A549 treated with DMSO at 1 μM for 4 hours (cell line): ENCODE measurements around the gene ZMAT2. TPM values are rescaled to one million over a fixed set of nuclear protein-coding genes. Genes with fewer than 3 reads are reported as not detected.

Source experiments
- total RNA-seq: library from RNA; stranded (reverse); fragments of 200-300 nt; extraction: Qiagen RNA extraction; gene quantifications from 5 replicates; pipeline ENCODE4 v1.2.3, GENCODE V29; 2022; ENCODE audit warnings: low read depth

ZMAT2 gene, protein sequence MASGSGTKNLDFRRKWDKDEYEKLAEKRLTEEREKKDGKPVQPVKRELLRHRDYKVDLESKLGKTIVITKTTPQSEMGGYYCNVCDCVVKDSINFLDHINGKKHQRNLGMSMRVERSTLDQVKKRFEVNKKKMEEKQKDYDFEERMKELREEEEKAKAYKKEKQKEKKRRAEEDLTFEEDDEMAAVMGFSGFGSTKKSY
- total RNA-seq, result 82.3 to 114 TPM (median 86.1 TPM) in 5 replicates

DNA sequence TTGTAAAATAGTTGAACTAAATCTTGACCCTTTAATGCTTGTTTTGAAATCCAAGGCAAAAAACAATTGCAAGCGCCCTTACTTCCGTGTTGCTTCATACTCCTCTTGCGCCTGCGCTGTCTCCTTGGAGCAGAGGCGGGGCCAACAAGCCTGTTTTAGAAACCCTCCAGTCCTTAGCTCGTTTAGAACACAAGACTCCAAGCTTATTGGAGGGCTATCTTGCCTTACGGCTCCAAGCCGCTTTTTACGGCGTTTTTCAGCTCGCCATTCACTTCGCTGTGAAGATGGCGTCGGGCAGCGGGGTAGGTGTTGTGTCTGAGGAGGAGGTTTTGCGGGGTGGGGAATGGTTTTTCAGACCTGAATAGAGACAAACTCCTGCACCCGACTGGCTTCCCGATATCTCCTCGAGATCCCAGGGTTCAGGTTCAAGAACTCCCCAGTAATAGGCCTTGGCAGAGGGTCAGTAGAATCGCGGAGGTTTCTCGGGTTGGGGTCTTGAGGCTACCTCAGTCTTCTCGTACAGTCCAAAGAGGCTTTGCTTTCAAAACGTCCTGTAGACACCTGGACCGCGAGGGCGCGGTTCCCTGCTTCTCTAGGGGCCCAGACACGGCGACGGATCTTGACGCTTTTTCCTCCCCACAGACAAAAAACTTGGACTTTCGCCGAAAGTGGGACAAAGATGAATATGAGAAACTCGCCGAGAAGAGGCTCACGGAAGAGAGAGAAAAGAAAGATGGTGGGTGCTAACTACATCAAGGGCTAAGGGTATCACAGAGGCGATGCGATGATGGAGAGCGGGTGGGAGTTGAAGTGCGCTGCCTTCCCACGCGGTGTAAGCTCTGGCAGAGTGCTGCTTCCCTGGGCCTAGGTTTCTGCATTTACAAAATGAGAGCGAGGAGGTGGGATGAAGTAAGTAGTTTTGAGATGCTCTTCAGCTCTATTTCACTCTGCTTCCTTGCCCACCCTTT is at the start of gene ZMAT2:
TSS of gene ZMAT2 (plus strand) at position 271 of the 968 bp plus-strand sequence. CDS start at position 285, 14 bp downstream.

DNA sequence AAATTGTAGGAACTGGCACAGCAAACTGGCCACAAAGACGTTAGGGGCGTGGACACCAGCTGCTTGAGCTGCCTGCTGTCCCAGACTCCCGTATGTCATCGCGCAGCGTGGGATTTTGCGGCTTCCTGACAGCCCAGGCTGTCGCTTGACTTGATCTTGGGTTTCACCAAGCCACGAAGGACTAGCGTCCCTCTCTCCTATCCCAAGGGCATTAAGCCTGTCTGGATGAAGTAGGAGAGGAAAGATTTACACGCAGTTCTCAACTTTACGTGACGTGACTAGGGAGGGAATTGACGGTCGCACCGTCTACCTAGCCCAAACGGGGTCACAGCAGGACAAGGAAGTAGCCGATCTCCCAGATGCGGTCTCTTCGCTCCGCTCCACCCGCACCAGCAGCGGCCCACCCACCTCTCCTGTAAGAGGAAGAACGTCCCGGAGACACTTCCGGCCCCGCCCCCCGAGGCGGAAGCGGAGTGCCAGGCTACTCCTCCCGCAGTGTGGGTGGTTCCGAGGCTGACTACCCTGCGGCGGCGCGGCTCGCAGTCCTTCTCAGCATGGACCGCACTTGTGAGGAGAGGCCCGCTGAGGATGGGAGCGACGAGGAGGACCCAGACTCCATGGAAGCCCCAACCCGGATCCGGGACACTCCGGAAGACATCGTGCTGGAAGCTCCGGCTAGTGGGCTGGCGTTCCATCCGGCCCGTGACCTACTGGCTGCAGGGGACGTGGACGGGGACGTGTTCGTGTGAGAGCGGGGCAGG is 35.7 kb upstream of the ZMAT2 start, which contains the start of gene WDR55:
TSS of gene WDR55 (plus strand) at position 546 of the 761 bp plus-strand sequence. CDS start at position 555, 9 bp downstream.

DNA sequence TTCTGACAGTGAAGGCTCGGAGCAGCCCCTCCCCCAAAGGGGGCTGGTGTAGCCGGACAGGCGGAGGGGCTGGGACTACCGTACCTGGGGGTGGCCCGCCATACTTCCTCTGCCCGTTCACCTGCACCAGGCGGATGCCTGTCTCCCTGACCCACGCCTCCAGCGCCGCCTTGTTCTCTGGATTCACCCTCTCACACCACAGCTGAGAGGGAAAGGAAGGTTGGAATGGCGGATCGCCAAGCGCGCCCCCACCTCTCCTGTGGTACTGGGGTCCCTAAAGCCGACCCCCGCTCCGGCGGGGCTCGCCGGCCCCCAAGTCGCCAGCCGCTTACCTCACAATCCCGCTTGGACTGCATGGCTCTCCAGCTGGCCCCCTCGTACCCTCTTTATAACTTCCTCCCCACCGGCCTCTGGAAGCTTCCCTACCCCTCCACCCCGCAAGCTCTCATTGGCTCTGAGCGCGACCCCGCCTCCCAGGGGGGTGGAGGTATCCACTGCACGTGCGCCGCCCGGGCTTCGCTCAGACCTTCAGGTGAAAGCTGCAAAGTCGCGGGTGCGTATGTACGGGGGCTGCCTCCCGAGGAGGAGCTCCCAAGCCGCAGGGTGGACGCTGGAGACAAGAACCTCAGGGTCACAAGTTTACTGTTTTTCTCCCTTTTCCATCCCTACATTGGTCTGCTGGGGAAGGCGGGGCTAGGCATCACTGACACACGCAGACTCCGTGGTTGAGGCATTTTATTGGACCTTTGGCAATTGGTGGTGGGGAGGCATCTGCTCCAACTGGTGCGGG is 26.9 kb upstream of the ZMAT2 start, which contains the start of gene DND1:
TSS of gene DND1 (minus strand) at position 390 of the 790 bp plus-strand sequence. CDS start at position 356, 34 bp downstream.

DNA sequence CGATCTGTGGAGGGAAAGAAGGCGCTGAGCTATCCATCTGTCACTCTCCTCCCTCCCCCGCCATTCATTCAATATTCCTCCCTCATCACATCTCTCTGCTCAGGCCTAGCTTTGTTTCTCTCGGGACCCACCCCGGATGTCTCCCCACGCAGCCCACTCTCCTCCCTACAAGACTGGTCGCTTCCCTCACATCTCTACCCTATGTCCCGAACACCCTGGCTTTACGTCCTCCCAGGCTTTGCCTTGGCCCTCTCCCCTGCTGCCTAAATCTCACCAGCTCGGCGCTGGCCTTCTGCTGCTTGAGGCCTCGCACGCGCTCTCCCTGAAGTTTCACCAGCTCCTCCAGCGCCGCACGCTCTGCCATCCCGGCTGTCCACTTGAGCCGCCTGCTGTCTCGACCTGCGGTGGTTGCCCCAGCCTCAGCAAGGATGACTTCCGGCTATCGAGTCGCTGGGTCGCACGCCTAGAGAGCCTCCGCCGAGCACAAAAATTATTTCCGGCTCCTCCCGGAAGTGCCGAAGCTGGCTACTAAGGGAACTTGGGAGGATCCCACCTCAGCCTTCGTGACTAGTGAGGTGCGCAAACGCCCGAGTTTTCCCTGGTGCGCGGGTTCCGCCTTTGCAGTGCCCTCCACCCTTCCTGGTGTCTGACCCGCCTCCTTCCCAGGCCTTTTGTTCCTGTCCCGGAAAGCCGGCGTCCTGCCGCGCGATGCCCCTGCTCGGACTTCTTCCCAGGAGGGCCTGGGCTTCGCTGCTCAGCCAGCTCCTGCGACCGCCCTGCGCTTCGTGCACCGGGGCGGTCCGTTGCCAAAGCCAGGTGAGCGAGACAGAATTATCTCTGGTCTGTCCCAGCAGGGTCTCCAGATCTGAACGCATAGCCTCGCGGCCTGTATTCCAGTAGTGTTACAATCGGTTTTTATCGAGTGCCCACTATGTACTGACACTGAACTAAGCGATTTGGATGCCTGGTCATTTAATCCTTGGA is 9.0 kb upstream of the ZMAT2 start, which contains the start of the genes HARS1 and HARS2:
TSS of gene HARS1 (minus strand) at position 430 of the 984 bp plus-strand sequence. CDS start at position 364, 66 bp downstream.
TSS of gene HARS2 (plus strand) at position 515 of the 984 bp plus-strand sequence. CDS start at position 709, 194 bp downstream.

Other genes starting within 250 kb of the ZMAT2 start
- gene EIF4EBP3, start 152.8 kb upstream of the ZMAT2 start, total RNA-seq, result 2.1 to 2.9 TPM (median 2.6 TPM) in 5 replicates
- gene SRA1, start 143.0 kb upstream of the ZMAT2 start, total RNA-seq, result 39.3 to 50.7 TPM (median 47.3 TPM) in 5 replicates
- 3.9 to 7.5 TPM (median 7.1 TPM) in 5 replicates for gene APBB3, start 135.8 kb upstream of the ZMAT2 start, total RNA-seq
- 78.4 to 87.3 TPM (median 80.6 TPM) in 5 replicates for gene SLC35A4, start 135.6 kb upstream of the ZMAT2 start, total RNA-seq
- gene CD14, start 67.3 kb upstream of the ZMAT2 start, total RNA-seq, result 3.6 to 4.4 TPM (median 4.0 TPM) in 5 replicates
- 9.3 to 15.1 TPM (median 13.0 TPM) in 5 replicates for gene TMCO6, start 61.0 kb upstream of the ZMAT2 start, total RNA-seq
- gene NDUFA2, start 52.8 kb upstream of the ZMAT2 start, total RNA-seq, result 107 to 124 TPM (median 115 TPM) in 5 replicates
- gene IK, start 52.6 kb upstream of the ZMAT2 start, total RNA-seq, result 94.5 to 107 TPM (median 102 TPM) in 5 replicates
- gene WDR55, start 35.5 kb upstream of the ZMAT2 start, total RNA-seq, result 29.5 to 32.7 TPM (median 31.6 TPM) in 5 replicates
- gene DND1, start 26.9 kb upstream of the ZMAT2 start, total RNA-seq, result 0.28 to 1.4 TPM (median 0.84 TPM) in 5 replicates
- 76.9 to 85.2 TPM (median 79.9 TPM) in 5 replicates for gene HARS1, start 9.1 kb upstream of the ZMAT2 start, total RNA-seq
- gene HARS2, start 9.0 kb upstream of the ZMAT2 start, total RNA-seq, result 36.5 to 41.0 TPM (median 39.5 TPM) in 5 replicates
- gene PCDHA1, start 85.7 kb downstream of the ZMAT2 start, total RNA-seq, result 0.10 to 0.19 TPM (median 0.16 TPM) in 5 replicates
- gene PCDHA2, start 94.4 kb downstream of the ZMAT2 start, total RNA-seq, result 0.03 to 0.08 TPM (median 0.07 TPM) in 5 replicates
- gene PCDHA3, start 100.6 kb downstream of the ZMAT2 start, total RNA-seq, result 0.76 to 1.2 TPM (median 0.92 TPM) in 5 replicates
- gene PCDHA4, start 106.6 kb downstream of the ZMAT2 start, total RNA-seq, result 1.5 to 2.0 TPM (median 1.8 TPM) in 5 replicates
- gene PCDHA5, start 121.2 kb downstream of the ZMAT2 start, total RNA-seq, result 0.56 to 0.86 TPM (median 0.77 TPM) in 5 replicates
- gene PCDHA6, start 127.5 kb downstream of the ZMAT2 start, total RNA-seq, result 0.08 to 0.10 TPM (median 0.09 TPM) in 3 of 5 replicates, not detected in the others
- gene PCDHA7, start 133.8 kb downstream of the ZMAT2 start, total RNA-seq, result 0.03 to 0.18 TPM (median 0.06 TPM) in 5 replicates
- gene PCDHA8, start 140.7 kb downstream of the ZMAT2 start, total RNA-seq, result 0.03 to 0.13 TPM (median 0.07 TPM) in 4 of 5 replicates, not detected in the other
- 0.01 TPM in 1 of 5 replicates, not detected in the others for gene PCDHA9, start 147.9 kb downstream of the ZMAT2 start, total RNA-seq
- gene PCDHA10, start 155.4 kb downstream of the ZMAT2 start, total RNA-seq, result 0.01 to 0.06 TPM (median 0.01 TPM) in 4 of 5 replicates, not detected in the other
- 0.07 to 0.17 TPM (median 0.10 TPM) in 4 of 5 replicates, not detected in the other for gene PCDHA11, start 168.5 kb downstream of the ZMAT2 start, total RNA-seq
- gene PCDHA12, start 174.9 kb downstream of the ZMAT2 start, total RNA-seq, result 2.7 to 3.1 TPM (median 2.9 TPM) in 5 replicates
- 0.03 to 0.11 TPM (median 0.05 TPM) in 5 replicates for gene PCDHA13, start 181.7 kb downstream of the ZMAT2 start, total RNA-seq
- gene PCDHAC1, start 225.9 kb downstream of the ZMAT2 start, total RNA-seq, result 1.0 to 1.5 TPM (median 1.4 TPM) in 5 replicates